ENCODE results near the gene PDE9A. TPM values are rescaled to one million over a fixed set of nuclear protein-coding genes. Genes with fewer than 3 reads are reported as not detected.
A peak's percentile ranks its signal among the peaks of the same experiment; 100 is the strongest.

Gene PDE9A
- total and polyA plus RNA-seq, 9 donors = 6.0 to 11.3 (median 9.3) TPM

GRCh38 chr21:42665026-42665425 is 11.6 kb downstream of the PDE9A start:
- no peaks in the 10 kb centered on the region for H3K9me3 ChIP-seq (replicated peaks; ENCODE audit: control insufficient read depth, low read depth, low read length)
- DNase-seq = no peak
- H3K27me3 ChIP-seq (ENCODE audit: control insufficient read depth, insufficient read depth, low read length) = no peaks in the 10 kb centered on the region
- H3K27ac ChIP-seq (ENCODE audit: low read length) = no peak overlapping the region
- 73% methylated on average over 8 of the region's 8 CpGs for WGBS (ENCODE audit: insufficient coverage)
- no peaks in the 10 kb centered on the region for H3K36me3 ChIP-seq (ENCODE audit: control insufficient read depth, insufficient read depth, low read length)
- no peak overlapping the region for H3K4me3 ChIP-seq (ENCODE audit: low read length)
- peaks cover 37% of the 10 kb centered on the region for H3K4me1 ChIP-seq (ENCODE audit: control insufficient read depth, insufficient read depth, low read length)

GRCh38 chr21:42665484-42665883 is 12.1 kb downstream of the PDE9A start:
- Histone ChIP-seq H3K4me3 (ENCODE audit: low read length) (no peak overlapping the region), H3K27ac (ENCODE audit: low read length) (no peak overlapping the region), H3K9me3 (replicated peaks; ENCODE audit: control insufficient read depth, low read depth, low read length) (no peaks in the 10 kb centered on the region), H3K4me1 (ENCODE audit: control insufficient read depth, insufficient read depth, low read length) (peaks cover 37% of the 10 kb centered on the region), H3K36me3 (ENCODE audit: control insufficient read depth, insufficient read depth, low read length) (no peaks in the 10 kb centered on the region), H3K27me3 (ENCODE audit: control insufficient read depth, insufficient read depth, low read length) (no peaks in the 10 kb centered on the region)
- no peak for DNase-seq
- WGBS (ENCODE audit: insufficient coverage) = 89% methylated on average over 12 of the region's 13 CpGs

DNA sequence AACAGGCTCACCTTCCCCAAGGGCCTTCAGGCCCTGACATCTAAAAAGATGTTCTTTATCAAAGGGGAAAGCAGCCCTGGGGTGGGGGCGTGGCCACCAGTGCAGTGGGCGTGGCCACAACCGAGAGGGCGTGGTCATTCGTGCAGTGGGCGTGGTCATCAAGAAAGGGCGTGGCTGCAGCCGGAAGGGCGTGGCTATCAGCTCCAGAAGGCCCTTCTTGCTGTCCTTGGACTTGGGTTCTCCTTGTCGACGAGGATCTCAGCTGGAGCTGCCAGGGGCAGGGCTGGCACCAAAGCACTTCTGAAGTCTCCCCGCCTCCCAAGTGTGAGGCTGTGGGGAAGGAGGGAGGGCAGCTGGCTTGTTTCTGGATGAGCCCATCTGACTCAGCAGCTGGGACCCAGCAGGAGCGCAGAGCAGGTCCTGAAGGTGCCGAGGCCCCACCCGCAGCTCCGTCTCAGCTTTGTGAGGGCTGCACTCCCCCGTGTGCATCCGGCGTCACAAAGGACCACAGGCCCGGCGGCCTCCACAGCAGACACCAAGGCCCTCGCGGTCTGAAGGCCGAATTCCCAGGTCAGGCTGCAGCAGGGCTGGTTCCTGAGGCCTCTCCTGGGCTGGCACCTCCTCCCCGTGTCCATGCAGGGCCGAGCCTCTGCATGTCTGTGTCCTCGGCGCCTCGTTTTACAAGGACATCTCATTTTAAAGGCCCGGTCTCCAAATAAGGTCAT is 12.8 kb downstream of the PDE9A start:
- H3K4me1 ChIP-seq (ENCODE audit: control insufficient read depth, insufficient read depth, low read length) = peaks cover 39% of the 10 kb centered on the region

GRCh38 chr21:42666925-42667324 is 13.5 kb downstream of the PDE9A start:
- Histone ChIP-seq H3K4me1 (ENCODE audit: control insufficient read depth, insufficient read depth, low read length) (peaks cover 40% of the 10 kb centered on the region), H3K27ac (ENCODE audit: low read length) (no peak overlapping the region), H3K4me3 (ENCODE audit: low read length) (no peak overlapping the region), H3K9me3 (replicated peaks; ENCODE audit: control insufficient read depth, low read depth, low read length) (no peaks in the 10 kb centered on the region), H3K27me3 (ENCODE audit: control insufficient read depth, insufficient read depth, low read length) (no peaks in the 10 kb centered on the region), H3K36me3 (ENCODE audit: control insufficient read depth, insufficient read depth, low read length) (no peaks in the 10 kb centered on the region)
- peak; percentile 31 for DNase-seq
- 100% methylated on average over 1 of the region's 11 CpGs for WGBS (ENCODE audit: insufficient coverage)

More for the DNA sequence above, 12.8 kb downstream of the PDE9A start:
- Histone ChIP-seq H3K4me3 (ENCODE audit: low read length) (no peak overlapping the region), H3K9me3 (replicated peaks; ENCODE audit: control insufficient read depth, low read depth, low read length) (no peaks in the 10 kb centered on the region), H3K27ac (ENCODE audit: low read length) (no peak overlapping the region), H3K27me3 (ENCODE audit: control insufficient read depth, insufficient read depth, low read length) (no peaks in the 10 kb centered on the region), H3K36me3 (ENCODE audit: control insufficient read depth, insufficient read depth, low read length) (no peaks in the 10 kb centered on the region)
- 90% methylated on average over 28 of the region's 30 CpGs for WGBS (ENCODE audit: insufficient coverage)
- DNase-seq = no peak

DNA sequence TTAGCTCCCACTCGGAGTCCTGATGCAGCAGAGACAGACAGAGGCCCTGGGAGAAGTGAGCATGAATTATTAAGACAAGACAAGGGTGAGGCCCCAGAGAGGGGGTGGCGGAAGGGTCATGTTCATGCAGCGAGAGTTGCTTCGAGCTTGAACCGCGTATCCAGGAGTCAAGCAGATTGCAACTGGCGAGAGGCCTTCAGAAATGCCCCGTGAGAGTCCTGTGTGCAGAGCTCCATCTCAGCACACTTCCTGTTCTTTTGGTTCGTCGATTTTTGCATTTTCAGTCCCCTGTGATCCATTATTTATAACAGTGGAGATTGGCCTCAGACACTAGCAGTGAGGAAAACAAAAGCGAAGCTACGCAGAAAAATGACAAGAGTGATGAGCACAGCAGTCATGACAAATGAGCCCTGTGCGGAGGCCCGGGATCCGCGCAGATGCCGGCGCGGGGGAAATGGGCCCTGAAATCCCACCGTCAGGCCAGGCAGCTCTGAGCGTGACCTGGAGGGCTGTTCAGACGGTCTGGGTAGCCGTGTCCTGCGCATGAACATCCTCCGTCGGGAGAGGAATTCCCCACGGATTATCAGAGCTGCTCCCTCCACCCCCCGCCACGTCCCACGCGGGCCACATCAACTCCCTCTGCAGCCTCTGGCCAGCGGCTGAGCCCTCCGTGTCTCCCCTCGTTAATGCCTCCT is 15.0 kb downstream of the PDE9A start:
- H3K9me3 ChIP-seq (replicated peaks; ENCODE audit: control insufficient read depth, low read depth, low read length) = no peaks in the 10 kb centered on the region
- H3K27ac ChIP-seq (ENCODE audit: low read length) = peak overlapping the region; percentile 69
- H3K4me1 ChIP-seq (ENCODE audit: control insufficient read depth, insufficient read depth, low read length) = peaks cover 55% of the 10 kb centered on the region
- H3K4me3 ChIP-seq (ENCODE audit: low read length) = no peak overlapping the region
- 20% methylated on average over 32 of the region's 34 CpGs for WGBS (ENCODE audit: insufficient coverage)
- no peaks in the 10 kb centered on the region for H3K36me3 ChIP-seq (ENCODE audit: control insufficient read depth, insufficient read depth, low read length)
- H3K27me3 ChIP-seq (ENCODE audit: control insufficient read depth, insufficient read depth, low read length) = no peaks in the 10 kb centered on the region
- DNase-seq = peak; percentile 87

DNA sequence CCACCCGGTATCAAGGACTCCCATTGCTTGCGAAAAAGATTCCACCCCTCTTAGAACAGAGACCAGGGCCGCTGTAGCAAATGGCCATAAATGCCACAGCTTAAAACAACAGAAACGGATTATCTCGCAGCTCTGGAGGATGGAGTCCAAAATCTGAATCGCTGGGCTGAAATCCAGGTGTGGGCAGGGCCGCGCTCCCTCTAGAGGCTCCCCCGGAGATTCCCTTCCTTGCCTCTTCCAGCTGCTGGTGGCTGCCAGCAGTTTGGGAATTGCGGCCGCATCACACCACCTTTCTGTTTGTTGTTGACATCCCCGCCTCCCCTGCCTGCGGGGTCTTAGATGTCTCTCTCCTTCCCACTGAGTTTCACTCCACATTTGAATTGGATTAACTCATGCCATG is 15.6 kb downstream of the PDE9A start:
- H3K4me3 ChIP-seq (ENCODE audit: low read length) = no peak overlapping the region
- peak overlapping the region; percentile 69 for H3K27ac ChIP-seq (ENCODE audit: low read length)
- peak; percentile 64 for DNase-seq

DNA sequence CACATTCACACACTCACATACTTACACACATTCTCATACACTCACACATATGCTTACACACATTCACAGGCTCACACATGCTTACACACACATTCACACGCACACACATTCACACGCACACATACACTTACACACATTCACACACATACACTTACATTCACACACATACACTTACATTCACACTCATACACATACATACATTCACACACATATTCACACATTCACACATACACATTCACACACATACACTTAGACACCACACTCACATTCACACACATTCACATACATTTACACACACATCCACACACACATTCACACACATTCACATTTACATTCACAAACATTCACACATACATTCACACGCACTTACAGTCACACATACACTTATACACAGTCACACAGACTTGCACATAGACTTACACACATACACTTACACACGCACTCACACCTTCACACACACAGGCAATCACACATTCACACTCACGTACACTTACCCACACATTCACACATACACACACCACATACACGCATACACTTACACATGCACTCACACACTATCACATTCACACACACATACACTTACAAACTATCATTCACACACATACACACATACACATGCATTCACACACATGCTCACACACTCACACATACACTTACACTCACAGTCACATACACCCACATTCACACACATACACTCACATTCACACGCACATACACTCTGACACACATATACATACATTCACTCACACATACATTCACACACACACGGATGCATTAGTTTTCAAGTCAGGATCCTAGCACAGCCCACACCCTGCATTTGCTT is 16.8 kb downstream of the PDE9A start:
- H3K9me3 ChIP-seq (replicated peaks; ENCODE audit: control insufficient read depth, low read depth, low read length) = no peaks in the 10 kb centered on the region
- H3K36me3 ChIP-seq (ENCODE audit: control insufficient read depth, insufficient read depth, low read length) = no peaks in the 10 kb centered on the region
- peaks cover 64% of the 10 kb centered on the region for H3K4me1 ChIP-seq (ENCODE audit: control insufficient read depth, insufficient read depth, low read length)
- no peak overlapping the region for H3K4me3 ChIP-seq (ENCODE audit: low read length)
- H3K27ac ChIP-seq (ENCODE audit: low read length) = no peak overlapping the region
- DNase-seq = no peak
- WGBS (ENCODE audit: insufficient coverage) = 84% methylated on average over 8 of the region's 8 CpGs
- no peaks in the 10 kb centered on the region for H3K27me3 ChIP-seq (ENCODE audit: control insufficient read depth, insufficient read depth, low read length)

More for the DNA sequence above, 15.6 kb downstream of the PDE9A start:
- Histone ChIP-seq H3K9me3 (replicated peaks; ENCODE audit: control insufficient read depth, low read depth, low read length) (no peaks in the 10 kb centered on the region), H3K27me3 (ENCODE audit: control insufficient read depth, insufficient read depth, low read length) (no peaks in the 10 kb centered on the region), H3K4me1 (ENCODE audit: control insufficient read depth, insufficient read depth, low read length) (peaks cover 61% of the 10 kb centered on the region), H3K36me3 (ENCODE audit: control insufficient read depth, insufficient read depth, low read length) (no peaks in the 10 kb centered on the region)
- 15% methylated on average over 7 of the region's 13 CpGs for whole genome bisulfite sequencing (ENCODE audit: insufficient coverage)

DNA sequence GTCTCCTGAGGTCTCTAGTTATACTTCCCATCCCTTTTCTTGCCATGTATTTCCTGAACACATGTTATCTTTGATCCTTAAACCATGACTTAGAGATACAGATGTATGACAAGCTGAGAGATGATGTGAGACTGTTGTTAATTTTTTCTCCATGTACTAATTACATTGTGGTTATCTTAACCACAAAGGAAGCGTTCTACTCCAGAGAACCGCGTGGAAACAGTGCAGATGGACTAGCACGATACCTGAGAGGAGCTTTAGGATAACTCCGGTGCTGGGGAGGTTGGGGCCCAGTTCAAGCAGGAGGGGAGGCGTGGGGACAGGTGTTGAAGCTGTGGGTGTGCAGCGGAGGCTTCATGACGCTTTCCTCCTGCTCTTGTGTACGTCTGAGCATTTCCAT is 17.5 kb downstream of the PDE9A start:
- DNase-seq = no peak
- Histone ChIP-seq H3K9me3 (replicated peaks; ENCODE audit: control insufficient read depth, low read depth, low read length) (no peaks in the 10 kb centered on the region), H3K27me3 (ENCODE audit: control insufficient read depth, insufficient read depth, low read length) (no peaks in the 10 kb centered on the region), H3K27ac (ENCODE audit: low read length) (no peak overlapping the region), H3K36me3 (ENCODE audit: control insufficient read depth, insufficient read depth, low read length) (no peaks in the 10 kb centered on the region), H3K4me1 (ENCODE audit: control insufficient read depth, insufficient read depth, low read length) (peaks cover 64% of the 10 kb centered on the region), H3K4me3 (ENCODE audit: low read length) (no peak overlapping the region)
- 39% methylated on average over 6 of the region's 9 CpGs for WGBS (ENCODE audit: insufficient coverage)

- H3K9me3 ChIP-seq (replicated peaks; ENCODE audit: control insufficient read depth, low read depth, low read length) = no peaks in the 10 kb centered on the region
- H3K27ac ChIP-seq (ENCODE audit: low read length) = no peak overlapping the region
- peaks cover 62% of the 10 kb centered on the region for H3K4me1 ChIP-seq (ENCODE audit: control insufficient read depth, insufficient read depth, low read length)
- no peak for DNase-seq
- H3K4me3 ChIP-seq (ENCODE audit: low read length) = no peak overlapping the region
- no peaks in the 10 kb centered on the region for H3K27me3 ChIP-seq (ENCODE audit: control insufficient read depth, insufficient read depth, low read length)
- no peaks in the 10 kb centered on the region for H3K36me3 ChIP-seq (ENCODE audit: control insufficient read depth, insufficient read depth, low read length)
- 62% methylated on average over 6 of the region's 15 CpGs for WGBS (ENCODE audit: insufficient coverage)
Measured at GRCh38 chr21:42671778-42672593, 18.6 kb downstream of the PDE9A start.

Measured in muscle of leg (tissue), 11 donors.